Measurements from ENCODE around the gene FBLN1. TPM values are rescaled to one million over a fixed set of nuclear protein-coding genes. Genes with fewer than 3 reads are reported as not detected.
"Not testable (repeated sequence)": the region's sequence is repeated elsewhere in the genome, so short reads cannot be mapped to it uniquely, and the experiment has no call there.

The FBLN1 gene
- total RNA-seq, 1 donor from 2014 or later = not detected

- not testable (repeated sequence) for H3K4me1 Mint-ChIP-seq; H3K36me3 Mint-ChIP-seq (ENCODE audit: low read depth); H3K9me3 Mint-ChIP-seq; H3K4me3 Mint-ChIP-seq; DNase-seq; H3K27ac Mint-ChIP-seq; H3K27me3 Mint-ChIP-seq
- intact Hi-C loops (cut with micrococcal nuclease) = loop anchor here (10.0 kb wide), 1 partner anchor 113 kb away; no protein-coding TSS in a partner anchor
Observed at GRCh38 chr22:45557926-45558325, 55.2 kb downstream of the FBLN1 start.

- intact Hi-C loops (cut with micrococcal nuclease); H3K27me3 Mint-ChIP-seq; DNase-seq; H3K36me3 Mint-ChIP-seq (ENCODE audit: low read depth); H3K9me3 Mint-ChIP-seq; H3K4me1 Mint-ChIP-seq; H3K27ac Mint-ChIP-seq; H3K4me3 Mint-ChIP-seq: not testable (repeated sequence)
Observed at GRCh38 chr22:45560092-45560491, 57.4 kb downstream of the FBLN1 start.

GRCh38 chr22:45560761-45561160 lies 58.1 kb downstream of the FBLN1 start:
- H3K36me3 Mint-ChIP-seq (ENCODE audit: low read depth); H3K4me1 Mint-ChIP-seq; H3K27me3 Mint-ChIP-seq; H3K9me3 Mint-ChIP-seq; H3K27ac Mint-ChIP-seq; H3K4me3 Mint-ChIP-seq; DNase-seq; intact Hi-C loops (cut with micrococcal nuclease): not testable (repeated sequence)

GRCh38 chr22:45562102-45562501 lies 59.4 kb downstream of the FBLN1 start:
- peaks cover 7% of the 10 kb centered on the region for H3K9me3 Mint-ChIP-seq
- intact Hi-C loops (cut with micrococcal nuclease) = no loop called here
- H3K27ac Mint-ChIP-seq = no peak overlapping the region
- no peak for DNase-seq
- no peaks in the 10 kb centered on the region for H3K4me1 Mint-ChIP-seq
- no peaks in the 10 kb centered on the region for H3K27me3 Mint-ChIP-seq
- H3K4me3 Mint-ChIP-seq = no peak overlapping the region
- no peaks in the 10 kb centered on the region for H3K36me3 Mint-ChIP-seq (ENCODE audit: low read depth)

- Mint-ChIP-seq H3K4me3 (no peak overlapping the region), H3K36me3 (ENCODE audit: low read depth) (no peaks in the 10 kb centered on the region), H3K27ac (no peak overlapping the region), H3K9me3 (peaks cover 7% of the 10 kb centered on the region), H3K4me1 (no peaks in the 10 kb centered on the region), H3K27me3 (no peaks in the 10 kb centered on the region)
- intact Hi-C loops (cut with micrococcal nuclease) = no loop called here
- no peak for DNase-seq
Observed at GRCh38 chr22:45562537-45563361, 60.1 kb downstream of the FBLN1 start.

GRCh38 chr22:45563362-45564040 lies 60.8 kb downstream of the FBLN1 start:
- intact Hi-C loops (cut with micrococcal nuclease) = no loop called here
- no peaks in the 10 kb centered on the region for H3K36me3 Mint-ChIP-seq (ENCODE audit: low read depth)
- no peaks in the 10 kb centered on the region for H3K27me3 Mint-ChIP-seq
- no peaks in the 10 kb centered on the region for H3K4me1 Mint-ChIP-seq
- no peak for DNase-seq
- H3K9me3 Mint-ChIP-seq = peaks cover 7% of the 10 kb centered on the region
- no peak overlapping the region for H3K4me3 Mint-ChIP-seq
- H3K27ac Mint-ChIP-seq = no peak overlapping the region

GRCh38 chr22:45564349-45565030 lies 61.8 kb downstream of the FBLN1 start:
- intact Hi-C loops (cut with micrococcal nuclease) = no loop called here
- DNase-seq = no peak
- Mint-ChIP-seq H3K36me3 (ENCODE audit: low read depth) (no peaks in the 10 kb centered on the region), H3K27ac (no peak overlapping the region), H3K4me1 (no peaks in the 10 kb centered on the region), H3K9me3 (peaks cover 7% of the 10 kb centered on the region), H3K27me3 (no peaks in the 10 kb centered on the region), H3K4me3 (no peak overlapping the region)

GRCh38 chr22:45565171-45565570 lies 62.5 kb downstream of the FBLN1 start:
- Mint-ChIP-seq H3K4me3 (no peak overlapping the region), H3K27ac (no peak overlapping the region), H3K4me1 (no peaks in the 10 kb centered on the region), H3K27me3 (no peaks in the 10 kb centered on the region), H3K9me3 (peaks cover 5% of the 10 kb centered on the region), H3K36me3 (ENCODE audit: low read depth) (no peaks in the 10 kb centered on the region)
- DNase-seq = no peak
- intact Hi-C loops (cut with micrococcal nuclease) = no loop called here

GRCh38 chr22:45565973-45566372 lies 63.3 kb downstream of the FBLN1 start:
- no peak for DNase-seq
- intact Hi-C loops (cut with micrococcal nuclease) = no loop called here
- no peak overlapping the region for H3K4me3 Mint-ChIP-seq
- no peaks in the 10 kb centered on the region for H3K27me3 Mint-ChIP-seq
- peaks cover 4% of the 10 kb centered on the region for H3K9me3 Mint-ChIP-seq
- no peak overlapping the region for H3K27ac Mint-ChIP-seq
- no peaks in the 10 kb centered on the region for H3K36me3 Mint-ChIP-seq (ENCODE audit: low read depth)
- H3K4me1 Mint-ChIP-seq = no peaks in the 10 kb centered on the region

GRCh38 chr22:45568213-45568612 lies 65.5 kb downstream of the FBLN1 start:
- H3K36me3 Mint-ChIP-seq (ENCODE audit: low read depth) = no peaks in the 10 kb centered on the region
- no peak overlapping the region for H3K4me3 Mint-ChIP-seq

GRCh38 chr22:45571089-45571488 lies 68.4 kb downstream of the FBLN1 start:
- intact Hi-C loops (cut with micrococcal nuclease) = no loop called here
- Mint-ChIP-seq H3K27me3 (no peaks in the 10 kb centered on the region), H3K4me1 (no peaks in the 10 kb centered on the region), H3K27ac (no peak overlapping the region), H3K36me3 (ENCODE audit: low read depth) (no peaks in the 10 kb centered on the region), H3K9me3 (peaks cover 9% of the 10 kb centered on the region), H3K4me3 (no peak overlapping the region)
- DNase-seq = no peak

More at GRCh38 chr22:45568213-45568612, 65.5 kb downstream of the FBLN1 start:
- H3K27ac Mint-ChIP-seq = no peak overlapping the region
- no peak for DNase-seq
- intact Hi-C loops (cut with micrococcal nuclease) = no loop called here
- H3K27me3 Mint-ChIP-seq = no peaks in the 10 kb centered on the region
- no peaks in the 10 kb centered on the region for H3K4me1 Mint-ChIP-seq
- peaks cover 9% of the 10 kb centered on the region for H3K9me3 Mint-ChIP-seq

- DNase-seq = no peak
- Mint-ChIP-seq H3K27me3 (no peaks in the 10 kb centered on the region), H3K36me3 (ENCODE audit: low read depth) (no peaks in the 10 kb centered on the region), H3K4me1 (no peaks in the 10 kb centered on the region), H3K27ac (no peak overlapping the region), H3K4me3 (no peak overlapping the region), H3K9me3 (peaks cover 9% of the 10 kb centered on the region)
- intact Hi-C loops (cut with micrococcal nuclease) = no loop called here
Observed at GRCh38 chr22:45572444-45572843, 69.8 kb downstream of the FBLN1 start.

GRCh38 chr22:45574069-45574703 lies 71.5 kb downstream of the FBLN1 start:
- Mint-ChIP-seq H3K27me3 (no peaks in the 10 kb centered on the region), H3K36me3 (ENCODE audit: low read depth) (no peaks in the 10 kb centered on the region), H3K4me3 (no peak overlapping the region), H3K27ac (no peak overlapping the region), H3K9me3 (peaks cover 9% of the 10 kb centered on the region), H3K4me1 (no peaks in the 10 kb centered on the region)
- intact Hi-C loops (cut with micrococcal nuclease) = no loop called here
- no peak for DNase-seq

GRCh38 chr22:45575173-45575572 lies 72.5 kb downstream of the FBLN1 start:
- intact Hi-C loops (cut with micrococcal nuclease) = no loop called here
- Mint-ChIP-seq H3K9me3 (peaks cover 9% of the 10 kb centered on the region), H3K27me3 (peaks cover 2% of the 10 kb centered on the region), H3K36me3 (ENCODE audit: low read depth) (no peaks in the 10 kb centered on the region), H3K27ac (no peak overlapping the region), H3K4me1 (no peaks in the 10 kb centered on the region), H3K4me3 (no peak overlapping the region)
- DNase-seq = no peak
